Caco-2 (cell line): ENCODE data around the gene FAM174C. TPM values are rescaled to one million over a fixed set of nuclear protein-coding genes. Genes with fewer than 3 reads are reported as not detected.

Source experiments
- BruUV-seq: library from RNA; stranded (reverse); fragments of 400-500 nt; replicated peaks from 2 replicates; lab custom pipeline; 2021; lab: Mats Ljungman, UMichigan
- CTCF ChIA-PET: fragments of 300-600 bp; sonication (Branson Sonifier 250); formaldehyde crosslinking; loops from one replicate; lab custom pipeline; 2022; ENCODE audit warnings: antibody characterized with exemption; lab: Charles Lee
- POLR2A ChIA-PET: fragments of 300-600 bp; sonication (Branson Sonifier 250); formaldehyde crosslinking; loops from one replicate; lab custom pipeline; 2022; ENCODE audit warnings: antibody characterized with exemption; lab: Charles Lee
- DNase-seq, 2 experiments: peaks; one replicate each; pipeline versions ENCODE4 v3.0.0 to v3.0.0-alpha.2; 2020 to 2022
- H3K27me3 ChIP-seq: replicated peaks from 2 replicates; pipeline ENCODE4 v1.6.0; 2011; ENCODE audit warnings: low read length; ENCODE audit not compliant: control insufficient read depth, insufficient read depth
- H3K36me3 ChIP-seq: 2 replicates; pipeline ENCODE4 v1.5.1; 2011; ENCODE audit warnings: low read length; ENCODE audit not compliant: control insufficient read depth, insufficient read depth
- H3K4me1 ChIP-seq: fragments of 250-450 bp; sonication (Bioruptor Pico); 2 replicates; pipeline ENCODE4 v1.5.1; 2020; ENCODE audit warnings: mild to moderate bottlenecking
- H3K4me3 ChIP-seq: 2 replicates; pipeline ENCODE4 v1.5.1; 2011; ENCODE audit warnings: low read depth, mild to moderate bottlenecking, control low read depth, low read length
- H3K9me3 ChIP-seq: fragments of 250-450 bp; sonication (Bioruptor Pico); 2 replicates; pipeline ENCODE4 v1.5.1; 2020; ENCODE audit warnings: mild to moderate bottlenecking, moderate library complexity
- H3K27ac Mint-ChIP-seq: one replicate; pipeline ENCODE4 v1.8.0; 2022; ENCODE audit warnings: mixed read lengths; ENCODE audit not compliant: unreplicated experiment
- H3K27me3 Mint-ChIP-seq: one replicate; pipeline ENCODE4 v1.8.0; 2022; ENCODE audit warnings: mixed read lengths; ENCODE audit not compliant: insufficient read depth, unreplicated experiment
- H3K36me3 Mint-ChIP-seq: one replicate; pipeline ENCODE4 v1.8.0; 2022; ENCODE audit warnings: mild to moderate bottlenecking, mixed read lengths; ENCODE audit not compliant: insufficient read depth, unreplicated experiment
- H3K4me1 Mint-ChIP-seq: one replicate; pipeline ENCODE4 v1.8.0; 2022; ENCODE audit warnings: low read depth, mixed read lengths; ENCODE audit not compliant: unreplicated experiment
- H3K4me3 Mint-ChIP-seq: one replicate; pipeline ENCODE4 v1.8.0; 2022; ENCODE audit warnings: mild to moderate bottlenecking, moderate library complexity, mixed read lengths; ENCODE audit not compliant: unreplicated experiment
- H3K9me3 Mint-ChIP-seq: one replicate; pipeline ENCODE4 v1.8.0; 2022; ENCODE audit warnings: mixed read lengths; ENCODE audit not compliant: unreplicated experiment
- intact Hi-C: fragments of 100-400 bp; cut with micrococcal nuclease; formaldehyde crosslinking; loops from one replicate; pipeline ENCODE4 v1.10.0; 2022; ENCODE audit not compliant: unreplicated experiment
- total RNA-seq: library from RNA; stranded (reverse); gene quantifications from 2 replicates; pipeline ENCODE4 v1.2.3, GENCODE V29; 2022
- TF ChIP-seq, protein P1 (sequence below), 2 experiments: fragments of 200-600 bp in 1 of 2; IDR thresholded peaks; 1 replicate in 1 of 2; 2 replicates in 1 of 2; pipeline versions ENCODE4 v1.5.1 to v1.8.0; 2011 to 2022; ENCODE audit warnings: antibody characterized with exemption in 1 of 2, control low read depth in 1 of 2, inconsistent platforms in 1 of 2, low read depth in 1 of 2, low read length in 1 of 2, mild to moderate bottlenecking in 1 of 2, moderate library complexity in 1 of 2; ENCODE audit not compliant: insufficient read depth in 1 of 2, severe bottlenecking in 1 of 2, unreplicated experiment in 1 of 2

FAM174C gene
- total RNA-seq, 1 experiment from 2014 or later, result 51.0 TPM

- POLR2A ChIA-PET, result interaction anchor here (0.7 kb wide), 1 partner anchor 90 kb away, joined by 3 read pairs; no protein-coding TSS in a partner anchor
- Mint-ChIP-seq H3K27me3 (no peaks in the 10 kb centered on the region), H3K27ac (peak overlapping the region; percentile 91), H3K9me3 (no peaks in the 10 kb centered on the region), H3K4me1 (peaks cover 18% of the 10 kb centered on the region), H3K4me3 (peak overlapping the region; percentile 83), H3K36me3 (peaks cover 83% of the 10 kb centered on the region)
- Histone ChIP-seq H3K27me3 (no peaks in the 10 kb centered on the region), H3K36me3 (peaks cover 2% of the 10 kb centered on the region; the same call in 1 of the 2 replicates), H3K4me3 (no peak overlapping the region), H3K9me3 (no peaks in the 10 kb centered on the region), H3K4me1 (peaks cover 31% of the 10 kb centered on the region)
- intact Hi-C loops, result no loop called here
- DNase-seq, result no peak
- TF ChIP-seq, protein P1, sequence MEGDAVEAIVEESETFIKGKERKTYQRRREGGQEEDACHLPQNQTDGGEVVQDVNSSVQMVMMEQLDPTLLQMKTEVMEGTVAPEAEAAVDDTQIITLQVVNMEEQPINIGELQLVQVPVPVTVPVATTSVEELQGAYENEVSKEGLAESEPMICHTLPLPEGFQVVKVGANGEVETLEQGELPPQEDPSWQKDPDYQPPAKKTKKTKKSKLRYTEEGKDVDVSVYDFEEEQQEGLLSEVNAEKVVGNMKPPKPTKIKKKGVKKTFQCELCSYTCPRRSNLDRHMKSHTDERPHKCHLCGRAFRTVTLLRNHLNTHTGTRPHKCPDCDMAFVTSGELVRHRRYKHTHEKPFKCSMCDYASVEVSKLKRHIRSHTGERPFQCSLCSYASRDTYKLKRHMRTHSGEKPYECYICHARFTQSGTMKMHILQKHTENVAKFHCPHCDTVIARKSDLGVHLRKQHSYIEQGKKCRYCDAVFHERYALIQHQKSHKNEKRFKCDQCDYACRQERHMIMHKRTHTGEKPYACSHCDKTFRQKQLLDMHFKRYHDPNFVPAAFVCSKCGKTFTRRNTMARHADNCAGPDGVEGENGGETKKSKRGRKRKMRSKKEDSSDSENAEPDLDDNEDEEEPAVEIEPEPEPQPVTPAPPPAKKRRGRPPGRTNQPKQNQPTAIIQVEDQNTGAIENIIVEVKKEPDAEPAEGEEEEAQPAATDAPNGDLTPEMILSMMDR (IDR thresholded peaks at IDR 0.05; ENCODE audit: insufficient read depth in 1 of 2, low read depth in 1 of 2, low read length in 1 of 2, severe bottlenecking in 1 of 2, unreplicated experiment in 1 of 2), result no peak
- TSS peak; percentile 43 for BruUV-seq
- CTCF ChIA-PET, result interaction anchor here (0.5 to 1.4 kb wide), 3 partner anchors 15 to 70 kb away, joined by 3 to 11 read pairs (median 3); no protein-coding TSS in a partner anchor
These were observed 1.9 kb upstream of the FAM174C start for GRCh38 chr19:1273263-1274041.

DNA sequence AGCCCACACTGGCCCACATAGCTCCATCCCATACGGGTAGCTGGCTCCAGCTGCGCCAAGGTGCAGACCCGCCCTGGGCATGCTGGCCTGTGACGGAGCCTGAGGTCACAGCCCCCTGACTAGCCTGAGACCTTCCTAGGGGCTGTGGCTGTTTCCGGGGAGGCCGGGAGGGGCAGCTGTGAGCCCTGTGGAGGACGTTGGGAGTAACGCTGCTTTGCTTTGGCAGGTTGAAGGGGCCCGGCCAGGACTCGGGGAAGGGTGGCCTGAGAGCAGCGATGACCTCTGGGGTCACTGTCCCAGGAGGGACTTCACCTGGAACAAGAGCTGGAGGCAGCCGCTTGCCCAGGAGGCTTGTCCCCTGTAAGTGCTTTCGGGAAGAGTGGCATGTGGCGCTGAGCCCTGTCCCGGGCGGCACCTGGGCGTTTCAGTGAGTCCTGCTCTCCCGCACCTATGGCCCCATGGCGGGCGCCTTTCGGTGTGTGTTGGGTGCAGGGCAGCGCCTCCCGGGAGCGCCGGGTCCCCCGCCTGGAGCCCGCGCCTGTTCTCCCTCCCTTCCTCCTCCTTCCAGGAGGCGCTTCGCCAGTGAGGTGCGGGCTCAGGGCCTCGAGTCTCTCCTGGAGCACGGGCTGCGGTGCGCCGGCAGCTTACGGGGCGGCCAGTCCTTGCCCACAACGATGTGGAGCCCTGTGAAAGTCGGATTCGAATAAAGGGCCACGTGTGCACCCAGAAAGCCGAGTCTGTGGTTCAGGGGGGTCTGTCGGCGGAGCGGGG, 1.1 kb upstream of the FAM174C start:
- TF ChIP-seq, protein P1 (IDR thresholded peaks at IDR 0.05; ENCODE audit: insufficient read depth in 1 of 2, low read depth in 1 of 2, low read length in 1 of 2, severe bottlenecking in 1 of 2, unreplicated experiment in 1 of 2), result no peak
- H3K4me1 ChIP-seq, result peaks cover 27% of the 10 kb centered on the region
- H3K4me3 Mint-ChIP-seq, result peak overlapping the region; percentile 83
- DNase-seq, result no peak
- intact Hi-C loops, result no loop called here
- H3K9me3 ChIP-seq, result no peaks in the 10 kb centered on the region
- ChIA-PET CTCF (interaction anchor here (0.5 to 1.4 kb wide), 3 partner anchors 16 to 71 kb away, joined by 3 to 11 read pairs (median 3); no protein-coding TSS in a partner anchor), POLR2A (interaction anchor here (0.7 kb wide), 1 partner anchor 90 kb away, joined by 3 read pairs; no protein-coding TSS in a partner anchor)
- peaks cover 13% of the 10 kb centered on the region for H3K4me1 Mint-ChIP-seq
- peaks cover 84% of the 10 kb centered on the region for H3K36me3 Mint-ChIP-seq
- BruUV-seq, result no TSS peak
- no peaks in the 10 kb centered on the region for H3K27me3 Mint-ChIP-seq
- H3K27ac Mint-ChIP-seq, result peak overlapping the region; percentile 91
- H3K36me3 ChIP-seq, result peaks cover 4% of the 10 kb centered on the region; the same call in 1 of the 2 replicates
- no peaks in the 10 kb centered on the region for H3K9me3 Mint-ChIP-seq
- no peak overlapping the region for H3K4me3 ChIP-seq
- no peaks in the 10 kb centered on the region for H3K27me3 ChIP-seq

GRCh38 chr19:1274852-1275259, 474 bp upstream of the FAM174C start:
- H3K27me3 Mint-ChIP-seq, result no peaks in the 10 kb centered on the region
- Histone ChIP-seq H3K27me3 (no peaks in the 10 kb centered on the region), H3K4me1 (peaks cover 27% of the 10 kb centered on the region), H3K36me3 (peaks cover 5% of the 10 kb centered on the region; the same call in 1 of the 2 replicates), H3K9me3 (no peaks in the 10 kb centered on the region), H3K4me3 (peak overlapping the region; percentile 86)
- H3K4me3 Mint-ChIP-seq, result peak overlapping the region; percentile 83
- peak overlapping the region; percentile 91 for H3K27ac Mint-ChIP-seq
- H3K9me3 Mint-ChIP-seq, result no peaks in the 10 kb centered on the region
- TF ChIP-seq, protein P1 (IDR thresholded peaks at IDR 0.05; ENCODE audit: insufficient read depth in 1 of 2, low read depth in 1 of 2, low read length in 1 of 2, severe bottlenecking in 1 of 2, unreplicated experiment in 1 of 2), result no peak
- intact Hi-C loops, result loop anchor here (5.0 kb wide), 1 partner anchor 42 kb away; no protein-coding TSS in a partner anchor
- BruUV-seq, result no TSS peak
- ChIA-PET CTCF (interaction anchor here (0.6 to 1.0 kb wide), 2 partner anchors 8 to 30 kb away, joined by 5 to 9 read pairs; no protein-coding TSS in a partner anchor), POLR2A (interaction anchor here (0.5 to 1.0 kb wide), 7 partner anchors 9 to 489 kb away, joined by 3 to 9 read pairs (median 3); a partner anchor contains a TSS)
- H3K36me3 Mint-ChIP-seq, result peaks cover 84% of the 10 kb centered on the region
- H3K4me1 Mint-ChIP-seq, result peaks cover 16% of the 10 kb centered on the region
- DNase-seq, result no peak
